ENCODE data around the gene AMOTL1.

The AMOTL1 gene

DNA sequence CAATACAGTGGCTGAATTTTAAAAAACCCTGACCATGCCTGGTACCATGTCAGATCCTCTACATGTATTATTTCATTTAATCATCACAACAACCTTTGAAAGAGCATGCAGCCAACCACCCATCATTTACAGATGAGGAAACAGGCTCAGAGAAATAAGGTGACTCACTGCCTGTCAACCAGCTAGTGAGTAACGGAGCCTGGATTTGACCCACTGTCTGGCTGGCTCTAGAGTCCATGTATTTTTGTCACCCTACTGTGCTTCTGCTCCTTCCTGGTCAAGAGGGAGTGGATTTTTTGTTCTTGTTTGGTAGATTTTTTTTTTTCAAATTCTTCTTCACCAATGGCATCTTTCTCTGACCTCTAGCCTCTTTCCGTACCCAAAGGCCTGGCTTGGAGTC is 127.8 kb downstream of the AMOTL1 start:
- H3K9me3 ChIP-seq, result no peaks in the 10 kb centered on the region
- TF ChIP-seq, protein P1, sequence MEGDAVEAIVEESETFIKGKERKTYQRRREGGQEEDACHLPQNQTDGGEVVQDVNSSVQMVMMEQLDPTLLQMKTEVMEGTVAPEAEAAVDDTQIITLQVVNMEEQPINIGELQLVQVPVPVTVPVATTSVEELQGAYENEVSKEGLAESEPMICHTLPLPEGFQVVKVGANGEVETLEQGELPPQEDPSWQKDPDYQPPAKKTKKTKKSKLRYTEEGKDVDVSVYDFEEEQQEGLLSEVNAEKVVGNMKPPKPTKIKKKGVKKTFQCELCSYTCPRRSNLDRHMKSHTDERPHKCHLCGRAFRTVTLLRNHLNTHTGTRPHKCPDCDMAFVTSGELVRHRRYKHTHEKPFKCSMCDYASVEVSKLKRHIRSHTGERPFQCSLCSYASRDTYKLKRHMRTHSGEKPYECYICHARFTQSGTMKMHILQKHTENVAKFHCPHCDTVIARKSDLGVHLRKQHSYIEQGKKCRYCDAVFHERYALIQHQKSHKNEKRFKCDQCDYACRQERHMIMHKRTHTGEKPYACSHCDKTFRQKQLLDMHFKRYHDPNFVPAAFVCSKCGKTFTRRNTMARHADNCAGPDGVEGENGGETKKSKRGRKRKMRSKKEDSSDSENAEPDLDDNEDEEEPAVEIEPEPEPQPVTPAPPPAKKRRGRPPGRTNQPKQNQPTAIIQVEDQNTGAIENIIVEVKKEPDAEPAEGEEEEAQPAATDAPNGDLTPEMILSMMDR (IDR thresholded peaks at IDR 0.05; ENCODE audit: low read depth, low read length), result no peak
- H3K27me3 ChIP-seq, result no peaks in the 10 kb centered on the region
- H3K4me3 ChIP-seq (ENCODE audit: low read depth, low read length), result no peak overlapping the region
- no peaks in the 10 kb centered on the region for H3K4me1 ChIP-seq
- no peaks in the 10 kb centered on the region for H3K36me3 ChIP-seq
- DNase-seq, result no peak

DNA sequence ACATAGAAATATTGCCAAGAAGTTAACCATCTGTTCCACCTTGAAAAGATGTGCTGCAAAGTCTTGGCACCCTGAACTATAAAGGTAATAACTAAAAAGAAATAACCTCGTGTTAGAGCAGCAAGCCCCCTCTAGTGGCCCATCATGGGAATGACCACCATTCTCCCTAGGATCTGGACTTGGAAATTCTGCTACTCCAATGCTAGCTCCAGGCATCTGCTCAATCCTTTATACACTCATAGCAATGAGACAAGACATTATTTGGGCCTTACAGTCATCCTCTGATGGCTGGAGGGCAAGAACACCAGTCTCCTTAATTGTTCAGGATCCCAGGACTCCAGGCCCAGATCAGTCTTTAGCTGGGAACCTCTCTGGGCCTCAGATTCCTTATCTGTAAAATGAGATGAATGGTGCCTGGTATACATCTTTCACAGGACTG is 129.2 kb downstream of the AMOTL1 start:
- Histone ChIP-seq H3K4me1 (no peaks in the 10 kb centered on the region), H3K9me3 (no peaks in the 10 kb centered on the region), H3K36me3 (no peaks in the 10 kb centered on the region), H3K27me3 (no peaks in the 10 kb centered on the region), H3K4me3 (ENCODE audit: low read depth, low read length) (no peak overlapping the region)
- TF ChIP-seq, protein P1 (IDR thresholded peaks at IDR 0.05; ENCODE audit: low read depth, low read length), result peak; percentile 94
- peak; percentile 60 for DNase-seq

DNA sequence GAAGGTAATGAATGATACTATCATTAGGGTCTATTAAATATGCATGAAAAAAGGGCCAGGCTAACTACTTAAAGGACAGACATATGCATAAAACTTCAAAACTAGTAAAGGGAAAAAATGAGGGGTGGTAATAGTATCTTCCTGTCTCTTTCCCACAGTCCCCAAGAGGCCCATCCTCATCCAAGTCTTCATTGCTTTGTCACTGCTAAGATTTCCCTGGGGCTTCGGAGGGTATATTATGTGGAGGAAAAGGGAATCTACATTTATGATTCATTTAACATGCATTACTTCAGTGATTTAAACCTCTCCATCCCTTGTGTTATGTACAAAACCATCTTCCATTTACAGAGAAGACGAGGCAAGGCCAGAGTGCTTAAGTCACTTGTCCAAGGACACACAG is 139.1 kb downstream of the AMOTL1 start:
- peaks cover 4% of the 10 kb centered on the region; the same call in 1 of the 2 replicates for H3K36me3 ChIP-seq
- H3K4me3 ChIP-seq (ENCODE audit: low read depth, low read length), result no peak overlapping the region
- no peak for DNase-seq
- H3K27me3 ChIP-seq, result no peaks in the 10 kb centered on the region
- H3K4me1 ChIP-seq, result no peaks in the 10 kb centered on the region
- TF ChIP-seq, protein P1 (IDR thresholded peaks at IDR 0.05; ENCODE audit: low read depth, low read length), result no peak
- no peaks in the 10 kb centered on the region for H3K9me3 ChIP-seq

DNA sequence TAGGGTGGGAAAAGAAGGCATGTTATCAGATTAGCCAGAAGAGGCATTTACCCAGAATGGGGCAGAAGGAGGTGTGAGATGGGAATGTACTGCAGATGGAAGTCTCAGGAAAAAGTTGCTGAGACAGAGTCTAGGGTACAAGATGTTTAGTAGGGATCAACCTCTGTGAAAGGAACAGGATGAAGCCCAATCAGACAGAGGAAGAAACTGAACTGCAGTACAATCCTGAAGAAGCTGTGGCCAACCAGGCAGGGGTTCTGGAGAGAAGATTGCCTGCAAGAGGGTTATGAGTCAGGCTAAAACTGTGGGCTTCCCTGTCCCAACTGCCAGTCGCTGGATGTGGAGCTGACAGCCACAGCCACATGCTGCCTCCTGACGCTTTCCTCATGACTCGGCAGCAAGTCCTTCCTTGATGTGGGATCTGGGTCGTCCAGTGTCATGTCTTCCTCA is 141.2 kb downstream of the AMOTL1 start:
- TF ChIP-seq, protein P1 (IDR thresholded peaks at IDR 0.05; ENCODE audit: low read depth, low read length), result no peak
- Histone ChIP-seq H3K4me3 (ENCODE audit: low read depth, low read length) (no peak overlapping the region), H3K9me3 (no peaks in the 10 kb centered on the region), H3K36me3 (peaks cover 4% of the 10 kb centered on the region; the same call in 1 of the 2 replicates), H3K27me3 (no peaks in the 10 kb centered on the region), H3K4me1 (no peaks in the 10 kb centered on the region)
- no peak for DNase-seq

DNA sequence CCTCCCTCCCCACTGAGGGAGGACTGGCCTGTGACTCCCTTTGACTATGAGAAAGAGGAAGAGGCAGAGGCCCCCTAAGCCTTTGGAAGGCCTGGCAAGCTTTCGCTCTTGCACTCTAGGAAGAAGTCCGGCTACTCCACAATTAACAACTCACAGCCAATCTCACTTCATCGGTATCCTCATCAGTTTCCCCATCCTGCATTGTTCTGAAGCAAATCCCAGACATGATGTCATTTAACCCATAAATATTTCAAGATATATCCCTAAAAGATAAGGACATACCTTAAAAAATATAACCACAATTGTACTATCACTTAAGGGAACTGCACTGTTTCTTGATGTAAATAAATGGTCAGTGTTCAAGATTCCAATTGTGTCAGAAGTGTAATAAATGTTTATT is 142.1 kb downstream of the AMOTL1 start:
- H3K9me3 ChIP-seq, result no peaks in the 10 kb centered on the region
- no peak overlapping the region for H3K4me3 ChIP-seq (ENCODE audit: low read depth, low read length)

DNA sequence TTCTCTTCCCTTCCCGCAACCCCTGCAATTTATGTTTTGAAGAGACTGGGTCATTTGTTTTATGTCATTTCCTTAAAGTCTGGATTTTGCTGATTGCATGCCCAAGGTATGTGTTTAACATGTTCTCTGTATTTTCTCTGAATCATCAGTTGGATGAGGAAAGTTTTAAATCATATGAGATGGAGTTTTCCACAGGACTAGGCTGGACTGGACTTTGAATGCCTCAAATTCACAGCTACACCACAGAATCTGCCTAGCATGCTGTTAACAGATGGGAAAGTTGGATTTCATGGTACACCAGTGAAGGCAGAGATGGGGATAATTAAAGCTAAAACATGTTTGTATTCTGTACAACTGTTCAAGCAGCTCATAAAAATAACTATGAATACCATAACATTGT is 142.6 kb downstream of the AMOTL1 start:
- H3K27me3 ChIP-seq, result no peaks in the 10 kb centered on the region
- H3K4me3 ChIP-seq (ENCODE audit: low read depth, low read length), result no peak overlapping the region
- TF ChIP-seq, protein P1 (IDR thresholded peaks at IDR 0.05; ENCODE audit: low read depth, low read length), result no peak
- no peak for DNase-seq
- no peaks in the 10 kb centered on the region for H3K4me1 ChIP-seq
- no peaks in the 10 kb centered on the region; the same call in 1 of the 2 replicates for H3K36me3 ChIP-seq
- H3K9me3 ChIP-seq, result no peaks in the 10 kb centered on the region

More for the DNA sequence above, 142.1 kb downstream of the AMOTL1 start:
- Histone ChIP-seq H3K36me3 (no peaks in the 10 kb centered on the region; the same call in 1 of the 2 replicates), H3K27me3 (no peaks in the 10 kb centered on the region), H3K4me1 (no peaks in the 10 kb centered on the region)
- TF ChIP-seq, protein P1 (IDR thresholded peaks at IDR 0.05; ENCODE audit: low read depth, low read length), result no peak
- DNase-seq, result no peak
